WTC11 (cell line): ENCODE data around the gene GARRE1. TPM values are rescaled to one million over a fixed set of nuclear protein-coding genes. Genes with fewer than 3 reads are reported as not detected.

Experiments used
- ATAC-seq: fragments of 200-7000 bp; cut with Tn5 transposase; 2 replicates; pipeline ENCODE4 v1.10.0; 2021; ENCODE audit warnings: mild to moderate bottlenecking, moderate library complexity
- CTCF ChIA-PET: fragments of 300-600 bp; sonication (Branson Sonifier 250); formaldehyde crosslinking; loops from one replicate; lab custom pipeline; 2021; ENCODE audit warnings: antibody characterized with exemption; lab: Charles Lee
- POLR2A ChIA-PET: fragments of 350-600 bp; sonication (Branson Sonifier 250); formaldehyde crosslinking; loops from one replicate; lab custom pipeline; 2021; ENCODE audit warnings: antibody characterized with exemption; lab: Charles Lee
- DNase-seq: peaks from one replicate; pipeline ENCODE4 v3.0.0; 2021; ENCODE audit warnings: low spot score
- H3K27ac Mint-ChIP-seq: 2 replicates; pipeline ENCODE4 v1.8.0; 2021; ENCODE audit warnings: mixed read lengths
- H3K27me3 Mint-ChIP-seq: 2 replicates; pipeline ENCODE4 v1.8.0; 2021; ENCODE audit warnings: low read depth, mild to moderate bottlenecking, moderate library complexity, mixed read lengths
- H3K36me3 Mint-ChIP-seq: 2 replicates; pipeline ENCODE4 v1.8.0; 2021; ENCODE audit warnings: mixed read lengths
- H3K4me1 Mint-ChIP-seq: 2 replicates; pipeline ENCODE4 v1.8.0; 2022; ENCODE audit warnings: mixed read lengths
- H3K4me3 Mint-ChIP-seq: 2 replicates; pipeline ENCODE4 v1.8.0; 2021; ENCODE audit warnings: mild to moderate bottlenecking, moderate library complexity, mixed read lengths
- H3K9me3 Mint-ChIP-seq: 2 replicates; pipeline ENCODE4 v1.8.0; 2021; ENCODE audit warnings: mixed read lengths
- AFF4 ChIP-seq: sonication (generic); formaldehyde crosslinking; IDR thresholded peaks from 2 replicates; pipeline ENCODE4 v1.8.1; 2023; ENCODE audit warnings: mild to moderate bottlenecking, missing genetic modification reagents, borderline replicate concordance
- AR ChIP-seq: fragments of 250-450 bp; sonication (Bioruptor Pico); IDR thresholded peaks from 2 replicates; pipeline ENCODE4 v1.9.0; 2021; ENCODE audit warnings: mild to moderate bottlenecking
- ATF1 ChIP-seq: sonication (generic); formaldehyde crosslinking; IDR thresholded peaks from 2 replicates; pipeline ENCODE4 v1.8.1; 2023; ENCODE audit warnings: mild to moderate bottlenecking, moderate library complexity, missing genetic modification reagents
- ATF2 ChIP-seq: sonication (generic); formaldehyde crosslinking; IDR thresholded peaks from 2 replicates; pipeline ENCODE4 v1.8.1; 2022; ENCODE audit warnings: low read depth, missing genetic modification reagents, borderline replicate concordance
- CREB1 ChIP-seq: sonication (generic); formaldehyde crosslinking; IDR thresholded peaks from 2 replicates; pipeline ENCODE4 v1.8.0; 2023; ENCODE audit warnings: mild to moderate bottlenecking, missing genetic modification reagents
- ESRRA ChIP-seq: sonication (generic); formaldehyde crosslinking; IDR thresholded peaks from 2 replicates; pipeline ENCODE4 v1.8.1; 2022; ENCODE audit warnings: mild to moderate bottlenecking, missing genetic modification reagents, borderline replicate concordance
- JAZF1 ChIP-seq: fragments of 250-450 bp; sonication (Bioruptor Pico); IDR thresholded peaks from 2 replicates; pipeline ENCODE4 v1.9.0; 2021; ENCODE audit warnings: moderate library complexity, mild to moderate bottlenecking, inconsistent platforms
- KAT7 ChIP-seq: sonication (generic); formaldehyde crosslinking; IDR thresholded peaks from 2 replicates; pipeline ENCODE4 v1.8.1; 2023; ENCODE audit warnings: missing genetic modification reagents, mild to moderate bottlenecking, borderline replicate concordance
- ZBTB43 ChIP-seq: sonication (generic); formaldehyde crosslinking; IDR thresholded peaks from 2 replicates; pipeline ENCODE4 v1.8.1; 2023; ENCODE audit warnings: mild to moderate bottlenecking, missing genetic modification reagents
- ZNF532 ChIP-seq: fragments of 250-450 bp; sonication (Bioruptor Pico); IDR thresholded peaks from 2 replicates; pipeline ENCODE4 v1.9.0; 2021; ENCODE audit warnings: mild to moderate bottlenecking, borderline replicate concordance
- total RNA-seq: library from RNA; stranded (reverse); gene quantifications from 3 replicates; pipeline ENCODE4 v1.2.3, GENCODE V29; 2021

GARRE1 gene
- total RNA-seq, 1 experiment from 2014 or later, result 16.7 TPM

- no peak for TF ChIP-seq AFF4 (CRISPR knock-in tag)
- TF ChIP-seq CREB1 (CRISPR knock-in tag), result no peak
- TF ChIP-seq KAT7 (CRISPR knock-in tag), result no peak
- TF ChIP-seq, all 79 proteins: peak for 0
Observed at GRCh38 chr19:34300380-34300779, 46.0 kb downstream of the GARRE1 start (continued).

- no peak for ATAC-seq
- DNase-seq, result no peak
- no peaks in the 10 kb centered on the region for H3K9me3 Mint-ChIP-seq
- H3K27me3 Mint-ChIP-seq, result no peaks in the 10 kb centered on the region
- ChIA-PET CTCF (no interaction called here), POLR2A (no interaction called here)
- TF ChIP-seq JAZF1 (CRISPR knock-in tag) (no peak), ZNF532 (CRISPR knock-in tag) (no peak), ZBTB43 (CRISPR knock-in tag) (no peak), ATF1 (CRISPR knock-in tag) (no peak), ATF2 (CRISPR knock-in tag) (no peak), ESRRA (CRISPR knock-in tag) (no peak), AR (no peak)
- H3K4me3 Mint-ChIP-seq, result no peak overlapping the region
- H3K36me3 Mint-ChIP-seq, result peaks cover 17% of the 10 kb centered on the region; the same call in 1 of the 2 replicates
- no peak overlapping the region for H3K27ac Mint-ChIP-seq
- peaks cover 9% of the 10 kb centered on the region for H3K4me1 Mint-ChIP-seq
Observed at GRCh38 chr19:34300962-34301361, 46.6 kb downstream of the GARRE1 start.

Other genes with a start within 250 kb of the GARRE1 start
- gene LSM14A, start 82.0 kb upstream of the GARRE1 start, total RNA-seq, result 161 to 178 TPM (median 173 TPM) in 3 replicates
- 389 to 452 TPM (median 446 TPM) in 3 replicates for gene GPI, start 110.6 kb downstream of the GARRE1 start, total RNA-seq
- gene PDCD2L, start 149.8 kb downstream of the GARRE1 start, total RNA-seq, result 38.0 to 43.4 TPM (median 41.2 TPM) in 3 replicates
- gene UBA2, start 173.8 kb downstream of the GARRE1 start, total RNA-seq, result 156 to 163 TPM (median 162 TPM) in 3 replicates
- 14.3 to 18.1 TPM (median 16.0 TPM) in 3 replicates for gene WTIP, start 227.2 kb downstream of the GARRE1 start, total RNA-seq